ENCODE results near the gene XXYLT1.

The XXYLT1 gene

DNA sequence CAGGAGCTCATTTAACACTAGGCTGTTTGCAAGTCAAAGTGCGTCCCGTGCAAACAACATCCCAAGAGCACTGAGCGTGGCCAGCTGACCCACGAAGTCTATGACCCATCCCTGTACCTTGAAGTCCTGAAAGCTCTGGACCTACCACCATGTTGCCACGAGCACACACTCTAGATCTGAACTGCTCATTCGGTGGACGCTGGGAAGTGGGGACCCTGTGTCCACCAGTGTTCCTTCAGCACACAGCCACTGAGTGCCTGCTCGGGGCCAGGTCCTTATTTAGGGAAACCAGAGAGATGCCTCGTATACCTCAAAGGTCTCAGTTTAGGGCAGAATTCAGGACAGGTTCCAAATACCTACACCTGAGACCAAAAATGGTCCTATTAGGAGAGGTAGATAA, 236.9 kb downstream of the XXYLT1 start:
- Histone ChIP-seq H3K36me3 (no peaks in the 10 kb centered on the region), H3K9ac (no peak overlapping the region), H3K4me3 (no peak overlapping the region), H3K9me3 (replicated peaks in 1 of 11) (peaks cover 0 to 7% (median 0%) of the 10 kb centered on the region in 11 experiments; a peak in 4 of 22 replicates), H3K27ac (no peak overlapping the region), H3K27me3 (no peaks in the 10 kb centered on the region), H3K4me1 (peaks cover 0 to 6% (median 0%) of the 10 kb centered on the region in 10 experiments; a peak in 1 of 20 replicates), H4K20me1 (no peaks in the 10 kb centered on the region), H3K4me2 (no peak overlapping the region)
- TF ChIP-seq Cebpa-rat (IDR thresholded peaks at IDR 0.05): no peak

DNA sequence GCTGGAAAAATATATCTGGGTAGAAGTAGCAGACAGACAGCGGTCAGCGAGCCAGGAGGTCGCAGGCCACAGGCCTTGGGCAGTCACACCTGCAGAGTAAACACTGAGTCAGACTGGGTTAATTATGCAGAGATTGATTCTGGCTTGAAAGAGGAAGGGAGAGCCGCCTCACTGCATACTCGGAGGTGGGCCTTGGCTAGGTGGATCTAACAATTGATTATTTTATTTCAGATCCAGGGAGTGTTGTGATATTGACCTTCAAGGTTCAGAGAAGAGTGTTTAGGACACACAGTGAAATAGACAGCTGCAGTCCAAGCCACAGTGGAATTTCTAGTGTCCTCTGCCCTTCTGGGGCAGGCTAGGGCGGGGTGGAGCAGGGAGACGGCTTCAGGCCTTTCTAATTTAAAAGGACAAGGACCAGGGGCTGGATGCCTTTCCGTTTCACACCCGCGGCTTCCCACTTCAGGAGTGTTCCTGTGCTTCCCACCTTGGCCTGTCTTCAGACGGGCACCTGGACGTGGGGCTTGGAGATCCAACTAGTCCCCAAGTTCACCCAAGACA, 237.3 kb downstream of the XXYLT1 start:
- Histone ChIP-seq H3K4me1 (peaks cover 0 to 6% (median 0%) of the 10 kb centered on the region in 10 experiments; a peak in 1 of 20 replicates), H3K27ac (no peak overlapping the region), H3K36me3 (no peaks in the 10 kb centered on the region), H3K4me2 (no peak overlapping the region), H3K4me3 (no peak overlapping the region), H3K9me3 (replicated peaks in 1 of 11) (peaks cover 0 to 7% (median 0%) of the 10 kb centered on the region in 11 experiments; a peak in 4 of 22 replicates), H3K9ac (no peak overlapping the region), H3K27me3 (no peaks in the 10 kb centered on the region), H4K20me1 (no peaks in the 10 kb centered on the region)
- TF ChIP-seq Cebpa-rat (IDR thresholded peaks at IDR 0.05): no peak

DNA sequence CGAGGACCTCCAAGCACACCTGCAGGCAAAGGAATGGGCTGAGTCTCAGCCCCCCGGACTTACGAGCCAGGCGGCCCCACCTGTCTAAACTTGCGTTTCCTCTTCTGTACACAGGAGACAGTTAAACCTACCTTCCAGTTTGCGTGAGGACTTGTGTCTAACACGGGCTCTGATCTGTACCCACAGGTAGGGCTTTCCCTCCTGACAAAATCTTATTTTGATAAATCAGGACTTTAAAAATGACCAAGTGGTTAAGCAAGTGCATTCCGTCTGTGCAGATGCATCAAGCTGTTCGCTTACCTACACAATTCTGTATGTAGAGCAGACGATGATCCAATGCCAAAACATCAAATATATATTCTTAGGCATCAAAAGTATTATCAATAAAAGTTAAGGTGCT, 238.0 kb downstream of the XXYLT1 start:
- H3K4me3 ChIP-seq: no peak overlapping the region
- no peak overlapping the region for H3K4me2 ChIP-seq
- no peaks in the 10 kb centered on the region for H3K27me3 ChIP-seq
- TF ChIP-seq Cebpa-rat (IDR thresholded peaks at IDR 0.05): no peak
- H3K36me3 ChIP-seq: no peaks in the 10 kb centered on the region
- H3K9me3 ChIP-seq (replicated peaks in 1 of 11): peaks cover 0 to 7% (median 0%) of the 10 kb centered on the region in 11 experiments; a peak in 4 of 22 replicates
- no peak overlapping the region for H3K27ac ChIP-seq
- no peaks in the 10 kb centered on the region for H4K20me1 ChIP-seq
- H3K4me1 ChIP-seq: peaks cover 0 to 6% (median 0%) of the 10 kb centered on the region in 10 experiments; a peak in 1 of 20 replicates
- H3K9ac ChIP-seq: no peak overlapping the region

DNA sequence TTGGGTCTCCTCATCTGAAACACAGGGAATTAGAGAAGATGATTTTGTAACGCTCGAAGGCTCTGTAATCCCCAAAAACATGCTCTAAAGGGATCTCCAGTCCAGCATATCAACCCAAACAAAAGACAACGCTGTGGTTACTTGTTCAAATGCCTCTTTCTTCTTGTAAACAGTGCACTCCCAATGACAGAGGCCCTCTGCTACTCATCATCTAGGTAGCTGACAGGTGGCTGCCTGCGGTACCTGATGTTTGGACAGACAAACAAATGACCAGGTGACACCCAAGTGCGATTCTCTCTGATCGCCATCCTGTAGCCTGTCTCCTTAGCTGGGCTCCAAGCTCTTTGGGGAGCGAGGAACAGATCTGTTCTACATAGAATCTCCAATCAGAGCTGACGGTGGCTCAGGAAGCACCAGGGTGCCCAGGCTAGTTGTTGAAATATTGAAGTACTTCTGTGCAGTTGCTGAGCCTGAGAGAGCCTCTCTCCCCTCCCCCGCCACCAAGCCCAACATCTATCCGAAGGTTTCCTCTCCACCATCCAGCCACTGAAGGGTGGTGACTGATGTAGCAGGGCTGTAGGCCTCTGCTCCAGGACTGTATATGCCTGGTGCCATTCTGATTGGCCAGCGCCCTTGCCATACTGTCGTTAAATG, 238.7 kb downstream of the XXYLT1 start:
- H3K36me3 ChIP-seq: no peaks in the 10 kb centered on the region
- H4K20me1 ChIP-seq: no peaks in the 10 kb centered on the region
- no peak overlapping the region for H3K4me3 ChIP-seq
- H3K9me3 ChIP-seq (replicated peaks in 1 of 11): peaks cover 0 to 3% (median 0%) of the 10 kb centered on the region in 11 experiments; a peak in 2 of 22 replicates
- H3K27me3 ChIP-seq: no peaks in the 10 kb centered on the region
- H3K4me2 ChIP-seq: no peak overlapping the region
- H3K27ac ChIP-seq: no peak overlapping the region
- TF ChIP-seq Cebpa-rat (IDR thresholded peaks at IDR 0.05): no peak
- no peak overlapping the region for H3K9ac ChIP-seq
- H3K4me1 ChIP-seq: peaks cover 0 to 6% (median 0%) of the 10 kb centered on the region in 10 experiments; a peak in 1 of 20 replicates

DNA sequence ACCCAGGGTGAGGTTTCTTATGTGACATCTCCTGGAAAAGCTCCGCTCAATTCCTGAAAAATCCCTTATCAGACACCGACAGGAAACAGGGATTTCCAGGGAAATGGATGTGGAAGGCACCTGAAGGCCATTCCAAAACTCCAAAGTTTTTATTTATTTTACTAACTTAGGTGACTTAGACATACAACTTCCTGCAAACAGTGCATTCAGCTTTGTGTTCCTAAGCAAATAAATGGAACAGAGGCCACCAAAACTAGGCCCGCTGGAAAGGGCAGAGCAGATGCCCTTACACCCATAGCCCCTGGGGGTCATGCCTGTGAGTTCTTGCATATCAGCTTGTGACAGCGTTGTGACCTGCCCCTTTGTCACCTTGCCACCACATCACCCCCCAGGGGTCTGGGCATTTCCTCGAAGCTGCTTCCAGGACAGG, 239.4 kb downstream of the XXYLT1 start:
- TF ChIP-seq Cebpa-rat (IDR thresholded peaks at IDR 0.05): no peak
- H3K9me3 ChIP-seq (replicated peaks in 1 of 11): no peaks in the 10 kb centered on the region
- H4K20me1 ChIP-seq: no peaks in the 10 kb centered on the region
- no peak overlapping the region for H3K9ac ChIP-seq
- no peaks in the 10 kb centered on the region for H3K36me3 ChIP-seq
- H3K27ac ChIP-seq: no peak overlapping the region
- no peak overlapping the region for H3K4me3 ChIP-seq
- no peak overlapping the region for H3K4me2 ChIP-seq
- no peaks in the 10 kb centered on the region for H3K27me3 ChIP-seq
- 0 out of 20 replicates have a peak, but pooled peaks cover 0 to 4% (median 0%) of the 10 kb centered on the region in 10 experiments for H3K4me1 ChIP-seq

DNA sequence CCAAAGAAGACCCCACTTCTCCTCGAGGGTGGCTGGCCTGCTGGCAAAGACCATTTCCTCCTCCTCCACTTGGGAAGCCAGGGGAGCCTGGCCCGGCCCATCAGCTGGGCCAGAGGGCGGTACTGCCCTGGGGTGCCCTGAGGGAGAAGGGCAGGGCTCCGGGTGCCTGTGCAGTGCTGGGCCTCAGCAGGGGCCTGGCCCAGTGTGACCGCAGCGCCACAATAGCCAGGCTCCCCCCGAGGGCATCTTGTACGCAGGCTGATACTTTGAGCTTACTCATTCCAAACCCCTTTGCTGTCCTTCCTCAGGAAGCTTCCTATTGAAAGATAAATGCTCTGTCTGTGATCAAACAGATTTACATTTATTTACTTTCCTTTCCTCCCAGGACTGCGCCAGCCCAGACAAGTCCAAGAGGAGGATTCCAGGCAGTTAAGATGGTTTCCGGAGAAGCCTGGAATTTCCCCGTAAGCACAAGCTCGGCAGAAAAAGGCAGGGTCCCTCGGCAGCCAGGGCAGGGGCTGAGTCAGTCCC, 240.1 kb downstream of the XXYLT1 start:
- Histone ChIP-seq H4K20me1 (no peaks in the 10 kb centered on the region), H3K4me1 (peaks cover 0 to under 1% (median 0%) of the 10 kb centered on the region in 10 experiments; a peak in 3 of 20 replicates), H3K27ac (no peak overlapping the region; a peak in 1 of 22 replicates), H3K4me3 (no peak overlapping the region), H3K36me3 (no peaks in the 10 kb centered on the region), H3K27me3 (no peaks in the 10 kb centered on the region), H3K9ac (no peak overlapping the region), H3K9me3 (replicated peaks in 1 of 11) (no peaks in the 10 kb centered on the region), H3K4me2 (no peak overlapping the region)
- TF ChIP-seq Cebpa-rat (IDR thresholded peaks at IDR 0.05): no peak

DNA sequence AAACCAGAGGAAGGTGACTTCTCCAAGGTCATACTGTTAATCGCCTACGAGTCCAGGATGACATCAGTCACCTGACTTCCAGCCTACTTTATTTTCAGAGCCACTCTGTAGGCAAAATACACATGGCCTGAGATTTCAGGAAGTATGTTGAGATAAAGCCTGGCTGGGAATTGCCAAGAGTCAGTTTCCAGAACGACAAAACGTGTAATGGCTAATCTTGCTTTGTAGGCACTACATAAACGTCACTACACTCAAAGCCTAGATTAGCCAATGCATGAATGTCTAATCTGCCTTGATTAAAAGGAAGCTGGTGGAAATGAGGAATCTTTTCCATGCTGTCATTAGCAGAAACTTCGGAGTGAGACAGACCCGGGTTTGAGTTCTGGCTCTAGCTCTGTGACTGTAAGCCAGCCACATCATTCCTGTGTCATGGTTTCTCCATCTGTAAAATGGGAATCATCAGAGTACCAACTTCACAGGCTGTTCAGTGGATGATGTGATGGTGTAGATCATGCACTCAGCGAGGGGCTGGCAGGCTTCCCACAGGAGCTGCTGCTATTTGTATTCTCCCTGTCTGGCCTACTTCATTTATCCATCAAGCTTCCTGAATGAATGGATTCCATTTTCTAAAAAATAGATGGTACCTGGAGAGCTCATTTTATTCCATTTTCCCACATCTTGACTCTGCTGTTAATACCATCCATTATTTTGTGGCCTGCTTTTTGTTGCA, 241.9 kb downstream of the XXYLT1 start:
- Histone ChIP-seq H3K9ac (no peak overlapping the region), H3K27me3 (no peaks in the 10 kb centered on the region), H3K4me1 (peaks cover 0 to 12% (median 9%) of the 10 kb centered on the region in 10 experiments; a peak in 11 of 20 replicates), H3K4me3 (no peak overlapping the region), H3K4me2 (no peak overlapping the region), H4K20me1 (no peaks in the 10 kb centered on the region), H3K36me3 (no peaks in the 10 kb centered on the region), H3K9me3 (replicated peaks in 1 of 11) (no peaks in the 10 kb centered on the region), H3K27ac (no peak overlapping the region)
- TF ChIP-seq Cebpa-rat (IDR thresholded peaks at IDR 0.05): no peak

DNA sequence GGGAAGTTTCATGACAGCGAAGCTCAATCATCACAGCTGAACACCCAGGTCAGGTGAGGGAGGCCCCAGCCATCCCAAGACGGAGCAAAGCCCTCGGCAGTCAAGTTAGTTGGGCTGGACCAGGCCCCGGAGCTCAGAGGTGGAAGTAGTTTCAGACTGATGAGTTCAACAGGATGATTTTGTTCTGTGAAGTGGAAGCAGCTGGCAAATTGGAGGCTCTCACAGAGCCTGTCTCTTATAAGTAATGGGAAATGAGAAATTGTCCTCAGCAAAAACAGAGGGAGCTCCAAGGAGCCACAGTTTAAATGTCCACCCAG, 245.1 kb downstream of the XXYLT1 start:
- Histone ChIP-seq H3K36me3 (no peaks in the 10 kb centered on the region), H3K4me2 (peak overlapping the region in 3 of 11 experiments; percentile 38 to 56 (median 41); a peak in 5 of 22 replicates), H3K4me1 (peaks cover 0 to 20% (median 10%) of the 10 kb centered on the region in 10 experiments; a peak in 11 of 20 replicates), H3K4me3 (no peak overlapping the region), H3K9me3 (replicated peaks in 1 of 11) (no peaks in the 10 kb centered on the region), H4K20me1 (no peaks in the 10 kb centered on the region), H3K27me3 (no peaks in the 10 kb centered on the region), H3K27ac (no peak overlapping the region), H3K9ac (no peak overlapping the region)
- TF ChIP-seq Cebpa-rat (IDR thresholded peaks at IDR 0.05): no peak

Measured in BLaER1 treated with 17β-estradiol and CSF1 and Interleukin-3, amounts not matched to agents 10 nM and 100 nM (cell line).